Fibroblast of lung (primary cell): ENCODE measurements around the gene GRIK2. TPM values are rescaled to one million over a fixed set of nuclear protein-coding genes. Genes with fewer than 3 reads are reported as not detected.

Experiments
- DNase-seq, 2 donors: peaks; one replicate each; pipeline versions ENCODE4 v3.0.0 to v3.0.0-alpha.2; 2010; ENCODE audit warnings: low read depth in 2 of 2
- H2AFZ ChIP-seq: 2 replicates; pipeline ENCODE4 v1.5.1; 2012; ENCODE audit warnings: low read length, control low read depth, inconsistent platforms
- H3K27ac ChIP-seq: 2 replicates; pipeline ENCODE4 v1.5.1; 2011; ENCODE audit warnings: low read length, control low read depth; ENCODE audit not compliant: insufficient read depth
- H3K27me3 ChIP-seq: 2 replicates; pipeline ENCODE4 v1.5.1; 2011; ENCODE audit warnings: mild to moderate bottlenecking, low read length; ENCODE audit not compliant: control insufficient read depth, insufficient read depth
- H3K36me3 ChIP-seq: 2 replicates; pipeline ENCODE4 v1.5.1; 2011; ENCODE audit warnings: low read length; ENCODE audit not compliant: control insufficient read depth, insufficient read depth
- H3K4me1 ChIP-seq: 2 replicates; pipeline ENCODE4 v1.5.1; 2011; ENCODE audit warnings: low read length; ENCODE audit not compliant: control insufficient read depth, insufficient read depth; ENCODE audit errors: extremely low read depth
- H3K4me2 ChIP-seq: 2 replicates; pipeline ENCODE4 v1.5.1; 2011; ENCODE audit warnings: low read length, control low read depth; ENCODE audit not compliant: insufficient read depth; ENCODE audit errors: extremely low read depth
- H3K4me3 ChIP-seq, 4 experiments: fragments of 200-600 bp in 1 of 4; sonication (generic) in 1 of 4; replicated peaks in 1 of 4; 2 replicates each; pipeline ENCODE4 v1.5.1; 2011 to 2016; ENCODE audit warnings: low read length in 4 of 4, low read depth in 3 of 4, mild to moderate bottlenecking in 3 of 4, control low read depth in 2 of 4, inconsistent platforms in 1 of 4, mixed read lengths in 1 of 4; ENCODE audit not compliant: insufficient read depth in 1 of 4; ENCODE audit errors: control extremely low read depth in 1 of 4
- H3K79me2 ChIP-seq: 2 replicates; pipeline ENCODE4 v1.5.1; 2012; ENCODE audit warnings: mild to moderate bottlenecking, low read length, inconsistent platforms; ENCODE audit not compliant: control insufficient read depth, insufficient read depth
- H3K9ac ChIP-seq: 2 replicates; pipeline ENCODE4 v1.5.1; 2011; ENCODE audit warnings: mild to moderate bottlenecking, low read length, control low read depth; ENCODE audit not compliant: insufficient read depth
- H3K9me3 ChIP-seq: 2 replicates; pipeline ENCODE4 v1.5.1; 2012; ENCODE audit warnings: low read depth, low read length; ENCODE audit not compliant: control insufficient read depth, insufficient read depth
- H4K20me1 ChIP-seq: 2 replicates; pipeline ENCODE4 v1.5.1; 2011; ENCODE audit warnings: low read length; ENCODE audit not compliant: control insufficient read depth, insufficient read depth; ENCODE audit errors: extremely low read depth
- CTCF ChIP-seq, 2 donors: IDR thresholded peaks in 1 of 2; conservative IDR thresholded peaks in 1 of 2; 1 replicate in 1 of 2; 2 replicates in 1 of 2; pipeline ENCODE4 v1.5.1; 2011 to 2012; ENCODE audit warnings: low read length in 2 of 2, control low read depth in 1 of 2, inconsistent platforms in 1 of 2, low read depth in 1 of 2, mild to moderate bottlenecking in 1 of 2
- EZH2 ChIP-seq: IDR thresholded peaks from 2 replicates; pipeline ENCODE4 v1.5.1; 2012; ENCODE audit warnings: low read length, control low read depth, mild to moderate bottlenecking; ENCODE audit errors: missing control alignments
- polyA plus RNA-seq, 2 donors: library from polyadenylated mRNA; depleted of rRNA in 1 of 2; stranded (reverse) in 1 of 2; unstranded in 1 of 2; fragments of >200 nt; gene quantifications; 2 replicates each; pipeline ENCODE4 v1.2.1, GENCODE V29; 2011 to 2012; ENCODE audit warnings: missing spikeins in 1 of 2
- total RNA-seq: library from RNA; depleted of rRNA; stranded (reverse); fragments of >200 nt; gene quantifications from 2 replicates; pipeline ENCODE4 v1.2.1, GENCODE V29; 2014

GRIK2 gene
- total and polyA plus RNA-seq, 2 donors (not counting 1 experiment from before 2014, with no cell fraction given): 0.33 to 0.40 TPM

- H3K4me2 ChIP-seq: no peak overlapping the region
- no peaks in the 10 kb centered on the region for H3K79me2 ChIP-seq
- TF ChIP-seq EZH2: no peak
- TF ChIP-seq CTCF (conservative IDR thresholded peaks at IDR 0.05 in 1 of 2, IDR thresholded peaks at IDR 0.05 in 1 of 2; ENCODE audit: low read depth in 1 of 2, low read length in 2 of 2): no peak
- H3K9me3 ChIP-seq: no peaks in the 10 kb centered on the region
- H4K20me1 ChIP-seq: no peaks in the 10 kb centered on the region
- H3K4me1 ChIP-seq: no peaks in the 10 kb centered on the region
- no peaks in the 10 kb centered on the region for H3K36me3 ChIP-seq
- H3K9ac ChIP-seq: no peak overlapping the region
- H3K27ac ChIP-seq: no peak overlapping the region
- H3K27me3 ChIP-seq: peaks cover 2% of the 10 kb centered on the region
- no peak overlapping the region for H2AFZ ChIP-seq
- no peak overlapping the region for H3K4me3 ChIP-seq
- no peak for DNase-seq
Observed at GRCh38 chr6:101399616-101400162, 6.2 kb downstream of the GRIK2 start.

GRCh38 chr6:101400326-101401135 is 7.0 kb downstream of the GRIK2 start:
- no peak for DNase-seq
- Histone ChIP-seq H3K4me1 (no peaks in the 10 kb centered on the region), H3K4me3 (no peak overlapping the region), H3K79me2 (no peaks in the 10 kb centered on the region), H3K27ac (no peak overlapping the region), H3K4me2 (no peak overlapping the region), H3K9me3 (no peaks in the 10 kb centered on the region), H3K27me3 (peaks cover 2% of the 10 kb centered on the region), H4K20me1 (no peaks in the 10 kb centered on the region), H2AFZ (no peak overlapping the region), H3K36me3 (no peaks in the 10 kb centered on the region), H3K9ac (no peak overlapping the region)
- TF ChIP-seq CTCF (conservative IDR thresholded peaks at IDR 0.05 in 1 of 2, IDR thresholded peaks at IDR 0.05 in 1 of 2; ENCODE audit: low read depth in 1 of 2, low read length in 2 of 2) (no peak), EZH2 (no peak)

GRCh38 chr6:101401171-101401570 is 7.7 kb downstream of the GRIK2 start:
- H4K20me1 ChIP-seq: no peaks in the 10 kb centered on the region
- H3K9ac ChIP-seq: no peak overlapping the region
- no peak for DNase-seq
- no peak overlapping the region for H3K27ac ChIP-seq
- no peaks in the 10 kb centered on the region for H3K79me2 ChIP-seq
- H3K9me3 ChIP-seq: no peaks in the 10 kb centered on the region
- H3K36me3 ChIP-seq: no peaks in the 10 kb centered on the region
- no peak for TF ChIP-seq EZH2
- no peak for TF ChIP-seq CTCF (conservative IDR thresholded peaks at IDR 0.05 in 1 of 2, IDR thresholded peaks at IDR 0.05 in 1 of 2; ENCODE audit: low read depth in 1 of 2, low read length in 2 of 2)
- peaks cover 2% of the 10 kb centered on the region for H3K27me3 ChIP-seq
- H3K4me1 ChIP-seq: no peaks in the 10 kb centered on the region
- no peak overlapping the region for H3K4me3 ChIP-seq
- no peak overlapping the region for H2AFZ ChIP-seq
- no peak overlapping the region for H3K4me2 ChIP-seq
